Aorta (tissue), 5 donors: ENCODE results near the gene PTPRN2. TPM values are rescaled to one million over a fixed set of nuclear protein-coding genes. Genes with fewer than 3 reads are reported as not detected.

Experiments used
- ATAC-seq: fragments of 200-7000 bp; cut with Tn5 transposase; one replicate; pipeline ENCODE4 v1.9.1; 2022; ENCODE audit warnings: moderate library complexity; ENCODE audit not compliant: low FRiP score
- DNase-seq, 2 donors: peaks; one replicate each; pipeline ENCODE4 v3.0.0-alpha.2; 2020
- H3K27ac ChIP-seq, 2 donors: one replicate each; pipeline ENCODE4 v1.5.1; 2013; ENCODE audit warnings: low read length in 2 of 2, mild to moderate bottlenecking in 2 of 2, moderate library complexity in 2 of 2, control low read depth in 1 of 2, inconsistent platforms in 1 of 2, low read depth in 1 of 2
- H3K27me3 ChIP-seq, 2 donors: one replicate each; pipeline ENCODE4 v1.6.1; 2013; ENCODE audit warnings: control low read depth in 1 of 2, low read length in 1 of 2, mild to moderate bottlenecking in 1 of 2, moderate library complexity in 1 of 2; ENCODE audit not compliant: insufficient read depth in 2 of 2, control insufficient read depth in 1 of 2
- H3K36me3 ChIP-seq, 2 donors: one replicate each; pipeline ENCODE4 v1.6.1; 2013; ENCODE audit warnings: control low read depth in 1 of 2, low read length in 1 of 2, mild to moderate bottlenecking in 1 of 2; ENCODE audit not compliant: insufficient read depth in 2 of 2, control insufficient read depth in 1 of 2
- H3K4me1 ChIP-seq, 2 donors: one replicate each; pipeline ENCODE4 v1.6.1; 2013; ENCODE audit warnings: low read length in 2 of 2, control low read depth in 1 of 2, mild to moderate bottlenecking in 1 of 2, moderate library complexity in 1 of 2; ENCODE audit not compliant: insufficient read depth in 2 of 2, control insufficient read depth in 1 of 2
- H3K4me3 ChIP-seq, 2 donors: one replicate each; pipeline ENCODE4 v1.5.1; 2013; ENCODE audit warnings: low read length in 2 of 2, control low read depth in 1 of 2, mild to moderate bottlenecking in 1 of 2
- H3K9me3 ChIP-seq: one replicate; pipeline ENCODE4 v1.6.1; 2013; ENCODE audit warnings: mild to moderate bottlenecking, low read length; ENCODE audit not compliant: control insufficient read depth
- WGBS, 2 donors: extraction: QIAGEN DNeasy Blood & Tissue Kit; methylation state at CpG; one replicate each; pipeline ENCODE4 v1.1.7; 2013; 5-methylcytosine and 5-hydroxymethylcytosine counted together
- intact Hi-C, 2 donors: fragments of 100-400 bp; cut with DNase I; formaldehyde crosslinking; loops; one replicate each; pipeline versions ENCODE4 v1.14.2 to v1.15.0; 2022
- polyA plus RNA-seq, 2 donors: library from polyadenylated mRNA; stranded (reverse); fragments of 200-250 nt; gene quantifications; one replicate each; pipeline ENCODE4 v1.2.3, GENCODE V29; 2013
- total RNA-seq, 2 donors: library from RNA; stranded (reverse); fragmentation: NEBNext Ultra II Directional; extraction: Animal tissue kit (Norgen Biotek cat#: 25700); gene quantifications; one replicate each; pipeline ENCODE4 v1.2.1, GENCODE V29; 2021
- donor health status: healthy with polysubstance abuse.
- donor health status: Bipolar disorder and iron deficiency.
- donor health status: DM: no; HTN: no; CAD: no.
- donor health status: DM: no; HTN: no; CAD: no.
- donor health status: DM: yes; HTN: yes; CAD: no.

The PTPRN2 gene
- total and polyA plus RNA-seq, 4 donors: 0.67 to 3.3 (median 1.4) TPM

DNA sequence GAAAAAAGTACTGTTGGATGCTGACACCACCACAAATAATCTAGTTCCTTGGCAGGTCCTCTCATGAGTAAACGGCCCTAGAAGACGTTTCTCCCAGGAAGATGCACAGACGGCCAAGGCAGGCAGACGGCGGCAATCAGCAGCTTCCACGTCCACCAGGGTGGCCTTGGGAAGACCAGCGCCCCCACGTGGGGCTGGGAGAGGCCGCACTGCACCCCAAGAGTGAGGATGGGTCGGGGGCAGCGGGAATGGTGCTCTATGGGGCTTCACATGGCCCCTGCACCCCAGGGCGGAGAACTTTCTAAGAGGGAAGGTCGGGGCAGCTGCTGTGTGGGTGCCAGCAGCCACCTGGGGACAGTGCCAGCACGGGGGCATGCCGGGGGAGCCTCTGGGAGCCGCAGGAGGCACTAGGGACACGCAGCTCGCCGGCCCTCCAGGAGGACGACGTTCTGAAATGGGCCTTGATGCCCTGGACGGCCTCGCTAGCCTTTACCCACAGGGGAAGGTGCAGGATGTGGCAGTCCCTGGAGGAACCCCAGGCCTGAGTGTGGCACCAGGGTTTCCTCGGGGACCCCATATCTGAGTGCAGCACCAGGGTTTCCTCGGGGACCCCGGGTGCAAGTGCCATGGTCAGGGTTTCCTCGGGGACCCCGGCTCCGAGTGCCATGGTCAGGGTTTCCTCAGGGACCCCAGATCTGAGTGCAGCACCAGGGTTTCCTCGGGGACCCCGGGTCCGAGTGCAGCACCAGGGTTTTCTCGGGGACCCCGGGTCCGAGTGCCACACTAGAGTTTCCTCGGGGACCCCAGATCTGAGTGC is 710.9 kb downstream of the PTPRN2 start:
- intact Hi-C loops: no loop called here
- no peaks in the 10 kb centered on the region for H3K27me3 ChIP-seq
- DNase-seq: no peak
- no peaks in the 10 kb centered on the region for H3K4me1 ChIP-seq
- peaks cover 3% of the 10 kb centered on the region for H3K9me3 ChIP-seq
- no peak overlapping the region for H3K4me3 ChIP-seq
- 68 to 69% methylated on average over 36 of the region's 36 CpGs for WGBS, 2 donors
- ATAC-seq: no peak
- H3K36me3 ChIP-seq: no peaks in the 10 kb centered on the region
- no peak overlapping the region for H3K27ac ChIP-seq

DNA sequence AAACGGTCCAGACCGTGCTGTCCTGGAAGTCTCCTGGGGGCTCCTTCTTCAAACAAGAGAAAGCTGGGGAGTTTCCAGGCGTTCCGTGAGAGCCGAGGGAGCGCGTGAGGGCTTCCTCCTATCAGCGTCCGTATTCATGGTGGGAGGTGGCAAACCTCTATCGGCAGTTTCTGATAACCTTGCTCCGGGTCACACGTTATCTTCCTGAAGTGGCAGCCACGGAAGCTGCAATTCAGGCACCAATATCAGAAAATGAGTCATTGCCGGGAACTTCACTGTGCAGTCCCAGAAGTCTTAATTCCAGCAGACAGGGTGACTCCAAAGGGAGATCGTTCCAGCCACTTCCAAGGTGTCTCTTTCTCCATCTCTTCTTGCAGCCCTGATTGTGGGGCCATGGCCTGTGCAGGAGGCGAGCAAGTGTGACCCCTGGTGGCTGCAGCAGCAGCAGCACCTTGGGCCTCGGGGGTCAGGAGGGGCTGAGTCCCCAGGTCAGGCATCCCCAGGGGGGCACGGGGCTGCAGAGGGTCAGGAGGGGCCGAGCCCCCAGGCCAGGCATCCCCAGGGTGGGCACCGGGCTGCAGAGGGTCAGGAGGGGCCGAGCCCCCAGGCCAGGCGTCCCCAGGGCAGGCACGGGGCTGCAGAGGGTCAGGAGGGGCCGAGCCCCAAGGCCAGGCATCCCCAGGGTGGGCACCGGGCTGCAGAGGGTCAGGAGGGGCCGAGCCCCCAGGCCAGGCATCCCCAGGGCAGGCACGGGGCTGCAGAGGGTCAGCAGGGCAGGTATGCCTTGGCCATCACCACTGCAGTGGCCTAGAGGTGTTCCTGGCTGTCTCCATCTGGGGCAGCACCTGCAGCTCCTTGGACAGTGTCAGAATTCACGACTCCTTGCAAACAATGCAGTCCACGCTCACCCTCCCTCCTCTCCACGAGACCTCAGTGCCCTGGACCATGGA is 712.1 kb downstream of the PTPRN2 start:
- no peak for ATAC-seq
- Histone ChIP-seq H3K27ac (no peak overlapping the region), H3K27me3 (no peaks in the 10 kb centered on the region), H3K4me1 (no peaks in the 10 kb centered on the region), H3K9me3 (no peaks in the 10 kb centered on the region), H3K4me3 (no peak overlapping the region), H3K36me3 (no peaks in the 10 kb centered on the region)
- intact Hi-C loops: no loop called here
- 19 to 23% methylated on average over 24 to 30 of the region's 30 CpGs for WGBS, 2 donors
- peak in 1 of 2 donors; percentile 75 for DNase-seq

GRCh38 chr7:157874870-157875229 is 712.8 kb downstream of the PTPRN2 start:
- no peak for ATAC-seq
- intact Hi-C loops: no loop called here
- 59 to 62% methylated on average over 12 of the region's 12 CpGs for WGBS, 2 donors

GRCh38 chr7:157874208-157874816 is 713.3 kb downstream of the PTPRN2 start:
- 78% methylated on average over 14 of the region's 14 CpGs for WGBS, 2 donors
- DNase-seq: no peak
- Histone ChIP-seq H3K27ac (no peak overlapping the region), H3K27me3 (no peaks in the 10 kb centered on the region), H3K36me3 (no peaks in the 10 kb centered on the region), H3K9me3 (no peaks in the 10 kb centered on the region), H3K4me3 (no peak overlapping the region), H3K4me1 (no peaks in the 10 kb centered on the region)
- ATAC-seq: no peak
- intact Hi-C loops: no loop called here

More at GRCh38 chr7:157874870-157875229, 712.8 kb downstream of the PTPRN2 start:
- Histone ChIP-seq H3K36me3 (no peaks in the 10 kb centered on the region), H3K4me1 (no peaks in the 10 kb centered on the region), H3K27ac (no peak overlapping the region), H3K4me3 (no peak overlapping the region), H3K9me3 (no peaks in the 10 kb centered on the region), H3K27me3 (no peaks in the 10 kb centered on the region)
- DNase-seq: no peak

- ATAC-seq (no peak), DNase-seq (peak in 1 of 2 donors; percentile 61)
- intact Hi-C loops: no loop called here
- H3K4me1 ChIP-seq: no peaks in the 10 kb centered on the region
- H3K27ac ChIP-seq: no peak overlapping the region
- no peak overlapping the region for H3K4me3 ChIP-seq
- 66% methylated on average over 17 of the region's 17 CpGs for WGBS, 2 donors
- H3K36me3 ChIP-seq: no peaks in the 10 kb centered on the region
- H3K9me3 ChIP-seq: no peaks in the 10 kb centered on the region
- H3K27me3 ChIP-seq: no peaks in the 10 kb centered on the region
These were observed 714.0 kb downstream of the PTPRN2 start for GRCh38 chr7:157873664-157874063.

DNA sequence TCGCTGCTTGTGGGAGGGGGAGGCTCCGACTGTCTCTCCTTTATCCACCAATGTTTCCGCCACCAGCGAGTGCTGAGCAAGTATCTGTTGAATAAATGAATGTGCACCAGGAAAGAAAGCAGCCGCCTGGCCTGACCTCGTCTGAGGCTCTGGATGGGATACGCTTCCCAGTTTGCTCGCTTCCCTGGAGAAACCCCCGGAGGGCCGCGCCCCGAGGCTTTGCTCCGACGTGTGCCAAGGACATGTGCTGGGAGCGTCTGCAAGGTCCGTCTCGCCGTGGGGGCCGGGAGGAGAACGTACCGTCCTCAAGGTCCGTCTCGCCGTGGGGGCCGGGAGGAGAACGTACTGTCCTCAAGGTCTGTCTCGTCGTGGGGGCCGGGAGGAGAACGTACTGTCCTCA is 714.4 kb downstream of the PTPRN2 start:
- ATAC-seq (no peak), DNase-seq (peak in 1 of 2 donors; percentile 68)
- H3K9me3 ChIP-seq: no peaks in the 10 kb centered on the region
- H3K27ac ChIP-seq: no peak overlapping the region
- WGBS, 2 donors: 77 to 78% methylated on average over 26 to 30 of the region's 30 CpGs
- H3K27me3 ChIP-seq: no peaks in the 10 kb centered on the region
- H3K4me1 ChIP-seq: no peaks in the 10 kb centered on the region
- no peak overlapping the region for H3K4me3 ChIP-seq
- no peaks in the 10 kb centered on the region for H3K36me3 ChIP-seq
- intact Hi-C loops: no loop called here

- no peak overlapping the region for H3K4me3 ChIP-seq
- H3K27ac ChIP-seq: no peak overlapping the region
- intact Hi-C loops: no loop called here
- WGBS, 2 donors: 85 to 87% methylated on average over 12 of the region's 12 CpGs
- DNase-seq (peak in 1 of 2 donors; percentile 15), ATAC-seq (no peak)
- H3K9me3 ChIP-seq: no peaks in the 10 kb centered on the region
- H3K27me3 ChIP-seq: no peaks in the 10 kb centered on the region
- no peaks in the 10 kb centered on the region for H3K36me3 ChIP-seq
- H3K4me1 ChIP-seq: no peaks in the 10 kb centered on the region
These were observed 715.2 kb downstream of the PTPRN2 start for GRCh38 chr7:157872447-157872846.

GRCh38 chr7:157871681-157872080 is 715.9 kb downstream of the PTPRN2 start:
- ATAC-seq (no peak), DNase-seq (no peak)
- Histone ChIP-seq H3K27me3 (no peaks in the 10 kb centered on the region), H3K36me3 (no peaks in the 10 kb centered on the region), H3K4me1 (no peaks in the 10 kb centered on the region), H3K9me3 (no peaks in the 10 kb centered on the region), H3K27ac (no peak overlapping the region), H3K4me3 (no peak overlapping the region)
- 88 to 91% methylated on average over 4 of the region's 4 CpGs for WGBS, 2 donors
- intact Hi-C loops: no loop called here
